DLD1 (cell line): ENCODE measurements around the gene IQCN.

Experiments
- in situ Hi-C: cut with HindIII; loops from 2 replicates; pipeline ENCODE4 v1.10.0; 2017; ENCODE audit warnings: low sequenced_read_pairs

The IQCN gene

DNA sequence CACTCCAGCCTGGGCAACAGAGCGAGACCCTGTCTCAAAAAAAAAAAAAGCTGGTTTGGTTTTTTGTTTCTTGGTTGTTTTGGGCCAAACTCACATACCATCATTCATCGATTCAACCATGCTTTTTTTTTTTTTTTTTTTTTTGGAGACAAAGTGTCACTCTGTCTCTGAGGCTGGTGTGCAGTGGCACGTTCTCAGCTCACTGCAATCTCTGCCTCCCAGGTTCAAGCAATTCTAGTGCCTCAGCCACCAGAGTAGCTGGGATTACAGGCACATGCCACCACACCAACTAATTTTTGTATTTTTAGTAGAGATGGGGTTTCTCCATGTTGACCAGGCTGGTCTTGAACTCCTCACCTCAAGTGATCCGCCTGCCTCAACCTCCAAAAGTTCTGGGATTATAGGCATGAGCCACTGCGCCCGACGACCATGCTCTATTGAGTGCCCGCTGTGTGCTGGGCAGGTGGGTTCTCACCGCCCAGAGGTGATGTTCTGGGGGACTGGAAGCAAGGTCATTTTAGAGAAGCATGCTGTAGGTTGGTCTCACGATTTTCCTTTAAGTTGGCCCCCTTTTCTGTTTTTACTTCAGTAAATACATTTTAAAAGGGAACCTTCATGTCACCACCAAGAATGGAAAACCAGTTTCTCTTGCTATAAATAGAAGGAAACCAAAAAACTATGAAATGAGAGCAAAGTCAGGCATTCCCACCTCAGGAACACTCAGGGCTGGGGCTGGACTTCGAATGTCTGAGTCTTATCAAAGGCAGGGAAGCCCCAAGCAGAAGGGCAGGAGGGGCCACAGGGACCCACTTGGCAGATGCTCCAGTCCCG is 15.4 kb upstream of the IQCN start:
- in situ Hi-C loops = no loop called here

DNA sequence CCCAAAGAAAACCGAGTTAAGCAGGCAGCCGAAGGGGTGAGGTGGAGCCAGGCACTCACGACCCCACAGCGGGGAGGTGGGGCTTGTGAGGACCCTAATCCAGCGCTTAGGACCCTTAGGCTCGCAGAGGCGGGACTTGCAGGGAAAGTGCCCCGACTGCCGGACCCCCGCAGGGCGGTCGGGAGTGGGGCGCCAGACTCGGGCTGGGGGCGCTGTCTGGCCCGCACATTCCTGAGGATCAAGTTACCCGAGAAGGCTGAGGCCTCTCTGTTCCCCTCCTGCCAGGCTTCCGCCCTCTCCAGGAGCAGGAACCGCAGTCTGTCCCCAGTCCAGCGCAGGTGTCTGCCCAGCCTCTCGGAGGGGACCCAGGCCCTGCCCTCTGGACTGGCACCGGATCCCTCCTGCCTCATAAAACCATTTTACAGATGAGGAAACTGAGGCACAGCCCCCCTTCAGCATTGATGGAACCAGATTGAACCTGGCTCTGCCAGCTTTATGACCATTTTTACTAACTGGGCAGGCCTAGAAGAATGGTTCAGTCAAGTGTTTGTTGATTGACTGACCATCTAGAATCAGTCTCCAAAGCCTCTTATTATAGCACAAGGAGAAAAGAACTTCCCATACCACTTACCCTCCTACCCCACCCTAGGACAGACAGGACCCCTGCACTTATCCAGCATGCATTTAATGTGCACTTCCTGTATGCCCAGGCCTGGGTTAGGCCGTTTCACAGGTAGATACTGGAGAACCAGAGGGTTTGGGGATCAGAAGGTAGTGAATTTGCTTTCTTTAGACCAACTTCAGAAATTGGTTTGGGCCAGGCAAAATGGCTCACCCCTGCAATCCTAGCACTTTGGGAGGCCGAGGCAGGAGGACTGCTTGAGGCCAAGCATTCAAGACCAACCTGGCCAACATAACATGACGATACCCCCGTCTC is 13.9 kb upstream of the IQCN start:
- in situ Hi-C loops = no loop called here

DNA sequence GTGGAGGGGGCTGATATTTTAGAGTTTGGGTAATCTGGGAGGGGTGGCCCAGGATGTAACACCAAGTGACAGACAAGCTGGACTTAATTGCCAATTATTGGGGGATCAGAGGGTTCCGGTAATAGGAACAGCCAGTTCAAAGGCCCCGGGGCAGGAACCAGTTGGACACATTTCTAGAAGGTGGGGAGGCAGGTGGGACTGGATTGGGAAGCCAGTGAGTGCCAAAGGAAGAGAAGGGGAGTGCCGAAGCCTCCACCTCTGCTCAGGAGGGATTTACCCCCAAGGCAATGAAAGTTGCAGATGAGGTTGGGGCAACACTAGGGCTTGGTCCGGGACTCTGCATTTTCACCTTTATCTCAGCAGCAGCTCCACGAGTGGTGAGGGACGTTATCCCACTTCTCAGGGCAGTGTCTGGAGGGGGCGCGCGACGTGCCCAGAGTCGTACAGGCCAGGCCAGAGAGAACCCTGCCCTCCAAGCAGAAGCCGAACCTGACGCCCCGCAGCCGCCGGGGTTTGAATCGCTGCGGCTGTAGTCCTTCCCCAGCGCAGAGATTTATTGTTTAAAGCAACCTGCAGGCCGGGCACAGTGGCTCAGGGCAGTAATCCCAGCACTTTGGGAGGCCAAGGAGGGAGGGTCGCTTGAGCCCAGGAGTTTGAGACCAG is 12.9 kb upstream of the IQCN start:
- in situ Hi-C loops = no loop called here

DNA sequence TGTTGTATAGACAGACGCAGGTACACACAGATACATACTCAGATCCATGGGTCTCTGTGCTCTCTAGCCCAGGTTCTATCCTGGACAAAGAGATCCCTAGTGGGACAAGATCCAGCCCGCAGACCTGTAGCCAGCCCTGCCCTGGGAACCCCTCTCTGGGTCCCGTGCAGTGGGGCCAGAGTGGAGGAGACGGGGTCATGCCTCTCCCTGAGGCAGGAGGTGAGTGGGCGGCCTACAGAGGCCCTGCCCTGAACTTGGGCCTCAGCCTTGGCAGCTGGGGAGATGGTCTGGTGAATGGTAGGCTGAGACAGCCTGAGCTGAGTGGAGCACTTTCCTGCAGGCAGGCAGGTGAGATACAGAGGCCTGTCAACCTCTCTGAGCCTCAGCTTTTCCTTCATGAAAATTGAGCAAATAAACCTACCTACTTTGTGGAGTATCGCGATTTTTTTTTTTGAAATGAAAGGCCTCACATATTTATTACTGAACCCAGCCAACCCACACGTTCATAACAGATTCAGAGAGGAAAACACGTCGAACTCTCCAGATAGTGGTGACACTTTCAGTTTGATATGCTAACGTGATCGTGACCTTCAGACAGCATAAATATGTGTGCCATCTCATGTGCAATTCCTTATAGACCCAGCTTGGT is 10.6 kb upstream of the IQCN start:
- in situ Hi-C loops = no loop called here

DNA sequence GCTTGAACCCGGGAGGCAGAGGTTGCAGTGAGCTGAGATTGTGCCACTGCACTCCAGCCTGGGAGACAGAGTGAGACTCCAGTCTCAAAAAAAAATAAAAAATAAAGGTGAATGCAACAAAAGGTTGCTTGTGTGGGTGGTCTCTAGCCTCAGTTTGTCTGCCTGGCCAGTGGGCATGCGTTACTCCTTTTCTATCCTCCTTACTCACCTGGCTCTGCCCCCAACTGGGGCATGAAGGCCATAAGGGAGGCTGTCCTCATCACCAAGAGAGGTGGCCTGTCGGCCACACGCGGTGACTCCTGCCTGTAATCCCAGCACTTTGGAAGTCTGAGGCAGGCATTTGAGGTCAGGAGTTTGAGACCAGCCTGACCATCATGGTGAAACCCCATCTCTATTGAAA is 9.1 kb upstream of the IQCN start:
- in situ Hi-C loops = no loop called here

DNA sequence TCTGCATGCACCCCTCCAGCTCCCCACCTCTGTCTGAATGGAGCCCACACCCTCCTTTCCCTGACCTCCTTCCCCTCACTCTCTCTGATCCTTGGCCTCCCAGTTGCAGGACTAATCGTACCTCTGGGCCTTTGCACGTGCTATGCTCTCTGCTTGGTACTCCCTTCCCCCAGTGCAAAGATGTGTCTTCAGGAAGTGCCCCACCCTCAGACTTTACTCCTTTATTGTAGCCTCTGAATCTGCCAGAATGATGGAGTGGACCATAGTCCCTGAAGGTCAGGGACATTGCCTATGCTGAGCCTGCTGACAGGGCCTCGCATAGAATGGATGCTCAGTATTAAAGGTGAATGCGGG is 8.5 kb upstream of the IQCN start:
- in situ Hi-C loops = no loop called here

DNA sequence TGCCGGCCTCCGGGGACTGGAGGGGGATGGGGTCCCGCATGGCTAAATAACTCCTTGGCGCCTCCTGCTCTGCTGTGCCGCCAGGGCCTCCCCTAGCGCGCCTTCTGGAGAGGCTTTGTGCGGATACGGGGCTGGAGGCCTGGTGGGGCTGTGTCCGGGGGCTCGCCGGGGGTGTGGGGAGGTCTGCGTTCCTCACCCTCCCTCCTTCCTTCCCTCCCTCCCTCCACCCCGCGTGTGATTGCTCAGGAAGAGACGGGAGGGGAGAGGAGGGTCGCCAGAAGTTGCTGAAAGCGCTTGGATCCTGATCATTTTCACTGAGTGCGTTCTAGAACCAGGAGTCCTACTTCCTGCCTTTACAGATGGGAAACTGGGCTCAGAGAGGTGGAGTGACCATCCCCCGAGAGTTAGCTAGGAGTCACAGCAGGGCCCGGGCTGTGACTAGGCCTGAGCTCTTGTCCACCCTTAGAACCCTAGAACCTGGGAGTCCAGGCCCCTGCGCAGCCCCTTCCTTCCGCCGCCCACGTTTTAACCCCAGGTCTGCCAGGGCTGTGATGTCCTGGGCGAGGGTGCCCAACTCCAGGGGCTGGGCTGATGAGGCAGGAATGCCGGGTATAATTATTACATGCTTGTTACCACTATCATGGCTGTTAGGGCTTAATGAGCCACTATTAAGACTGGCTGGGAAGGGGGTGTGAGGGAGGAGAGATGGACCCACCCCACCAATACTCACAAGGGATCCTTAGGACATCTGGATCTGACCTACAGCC is 8.0 kb upstream of the IQCN start:
- in situ Hi-C loops = no loop called here

DNA sequence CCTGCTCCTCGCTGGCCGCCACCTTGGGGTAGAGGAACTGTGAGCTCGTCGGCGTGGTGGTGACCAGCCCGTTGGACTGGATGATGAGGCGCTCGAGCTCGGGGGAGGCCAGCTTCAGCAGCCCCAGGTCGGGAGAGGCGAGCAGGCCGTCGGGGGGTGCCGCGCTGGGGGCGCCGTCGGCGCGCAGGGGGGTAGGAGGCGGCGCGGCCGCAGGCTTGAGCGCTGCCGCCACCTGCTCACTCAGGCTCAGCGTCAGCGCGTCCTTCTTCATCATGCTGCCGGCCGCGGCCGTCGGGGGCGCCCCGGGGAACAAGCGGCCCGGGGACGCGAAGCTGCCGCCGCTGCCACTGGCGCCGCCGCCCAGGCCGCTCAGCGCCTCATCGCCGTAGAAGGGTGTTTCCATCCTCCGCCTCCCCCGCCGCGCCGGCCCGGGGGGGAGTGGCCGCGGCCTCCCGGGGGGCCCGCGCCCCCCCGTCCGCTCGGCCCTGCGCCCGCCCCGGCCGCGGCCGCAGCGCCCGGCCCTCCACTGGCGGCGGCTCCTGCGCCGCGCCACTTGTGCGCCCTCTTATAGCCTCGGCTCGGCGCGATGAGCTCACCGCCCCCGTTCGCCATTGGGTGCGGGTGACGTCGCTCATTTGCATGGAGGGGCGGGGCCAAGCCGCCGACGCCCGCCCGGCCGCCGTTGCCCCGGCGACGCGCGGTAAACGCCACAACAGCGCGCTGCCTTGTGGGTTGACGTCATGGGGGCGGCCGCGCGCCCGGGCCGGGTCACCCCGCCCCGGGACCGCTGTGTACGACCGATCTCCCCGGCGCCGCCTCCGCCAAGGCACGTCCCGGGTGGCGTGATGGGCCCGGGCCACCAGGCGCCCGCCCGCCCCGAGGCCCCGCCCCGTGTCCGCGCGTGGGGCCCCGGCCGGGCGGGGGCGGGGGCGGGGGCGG is 7.1 kb upstream of the IQCN start, which contains the start of gene JUND:
JUND (minus strand) TSS at position 541 of the 939 bp plus-strand sequence; CDS start at position 403, 138 bp downstream.
- in situ Hi-C loops = no loop called here

DNA sequence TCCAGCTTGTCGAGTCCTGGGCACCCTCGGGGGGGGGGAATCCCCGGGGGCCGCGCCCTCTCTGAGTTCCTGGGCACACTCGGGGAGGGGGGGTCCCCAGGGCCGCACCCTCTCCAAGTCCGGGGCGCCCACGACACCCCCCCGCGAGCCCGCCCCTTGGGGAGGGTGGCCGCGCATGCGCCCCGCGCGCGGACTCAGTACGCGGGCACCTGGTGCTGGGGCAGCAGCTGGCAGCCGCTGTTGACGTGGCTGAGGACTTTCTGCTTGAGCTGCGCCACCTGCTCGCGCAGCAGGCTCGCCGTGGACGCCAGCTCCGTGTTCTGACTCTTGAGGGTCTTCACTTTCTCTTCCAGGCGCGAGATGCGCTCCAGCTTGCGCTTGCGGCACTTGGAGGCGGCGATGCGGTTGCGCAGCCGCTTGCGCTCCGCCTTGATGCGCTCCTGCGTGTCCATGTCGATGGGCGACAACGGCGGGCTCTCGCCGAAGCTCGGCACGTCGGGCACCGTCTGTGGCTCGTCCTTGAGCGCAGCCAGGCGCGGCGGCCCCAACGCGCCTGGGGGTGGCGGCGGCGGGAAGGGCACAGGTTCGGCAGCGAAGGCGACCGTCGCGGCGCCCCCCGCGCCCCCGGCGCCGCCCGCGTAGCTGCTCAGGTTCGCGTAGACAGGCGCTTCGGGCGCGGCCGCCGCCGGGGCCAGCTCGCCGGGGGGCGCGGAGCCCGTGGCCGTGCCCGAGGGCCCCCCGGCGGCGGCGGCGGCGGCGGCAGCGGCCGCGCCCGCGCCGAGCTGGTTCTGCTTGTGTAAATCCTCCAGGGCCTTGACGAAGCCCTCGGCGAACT is 6.2 kb upstream of the IQCN start:
- in situ Hi-C loops = no loop called here

DNA sequence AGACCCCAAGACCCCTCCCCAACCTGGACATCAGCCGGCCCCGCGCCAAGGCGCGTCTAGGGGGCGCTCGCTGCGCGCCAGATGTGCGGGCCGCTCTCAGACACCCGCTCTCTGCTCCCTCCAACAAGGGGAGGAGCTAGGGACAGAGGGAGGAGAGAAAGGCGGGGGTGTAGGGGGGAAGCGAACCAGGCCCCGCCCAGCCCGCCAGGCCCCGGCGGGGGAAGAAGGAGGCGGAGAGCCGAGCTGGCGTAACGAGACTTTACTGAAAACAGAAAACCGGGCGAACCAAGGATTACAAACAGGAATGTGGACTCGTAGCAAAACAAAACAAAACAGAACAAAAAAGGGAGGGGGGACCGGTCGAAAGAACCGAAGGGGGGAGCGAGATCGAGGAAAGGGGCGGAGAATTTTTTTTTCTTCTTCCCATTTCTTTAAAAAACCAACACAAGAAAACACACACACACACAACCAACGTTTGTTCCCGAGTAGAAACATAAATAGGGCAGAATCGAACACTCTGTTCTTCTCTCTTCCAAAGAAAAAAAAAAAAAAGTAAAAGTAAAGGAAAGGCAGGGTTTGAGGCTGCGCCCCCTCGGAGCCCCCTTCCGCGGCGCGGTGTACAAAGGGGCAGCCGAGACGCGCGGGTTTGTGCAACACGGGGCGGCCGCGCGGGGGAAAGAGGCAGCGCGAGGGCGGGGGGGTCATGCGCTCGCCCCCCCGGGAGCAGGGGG is 5.4 kb upstream of the IQCN start:
- in situ Hi-C loops = no loop called here

DNA sequence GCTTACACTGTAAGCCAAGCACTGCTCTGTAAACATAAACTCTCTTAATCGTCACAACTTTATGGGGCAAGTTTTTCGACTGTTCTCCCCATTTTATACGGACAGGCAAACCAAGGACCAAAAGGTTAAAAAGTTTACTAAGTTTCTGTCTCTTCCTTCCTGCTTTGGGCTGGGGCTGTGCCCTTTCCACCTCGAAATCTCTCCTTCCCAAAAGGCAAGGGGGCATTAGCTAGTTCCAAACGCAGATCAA is 4.9 kb upstream of the IQCN start:
- in situ Hi-C loops = no loop called here

DNA sequence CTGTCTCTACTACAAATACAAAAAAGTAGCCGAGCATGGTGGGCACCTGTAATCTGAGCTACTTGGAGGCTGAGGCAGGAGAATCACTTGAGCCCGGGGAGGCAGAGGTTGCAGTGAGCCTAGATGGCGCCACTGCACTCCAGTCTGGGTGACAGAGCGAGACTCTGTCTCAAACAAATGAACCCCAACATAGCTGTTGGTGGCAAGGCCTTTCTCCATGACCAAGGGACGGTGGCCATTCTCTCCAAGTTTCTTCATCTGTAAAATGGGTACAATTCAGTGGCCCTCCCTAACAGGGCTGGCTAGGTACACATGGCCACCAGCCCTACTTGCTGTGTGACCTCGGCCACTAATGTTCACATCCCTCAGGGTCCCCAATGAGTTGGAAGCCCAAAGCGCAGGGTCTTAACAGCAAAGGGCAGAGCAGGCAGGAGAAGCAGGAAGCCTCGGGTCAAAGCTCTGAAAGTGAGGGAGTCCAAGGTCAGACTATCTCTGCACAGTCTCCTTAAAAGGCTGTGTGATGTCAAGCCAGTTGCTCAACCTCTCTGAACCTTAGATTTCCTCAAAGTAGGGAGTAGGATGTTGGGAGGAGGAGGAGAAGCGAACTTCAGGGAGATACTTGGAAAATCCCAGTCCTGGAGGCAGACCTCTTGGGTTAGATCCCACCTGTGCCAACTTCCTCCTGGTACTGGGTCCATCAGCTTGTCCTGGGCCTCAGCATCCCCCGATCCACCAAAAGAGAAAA is 4.4 kb upstream of the IQCN start:
- in situ Hi-C loops = no loop called here

DNA sequence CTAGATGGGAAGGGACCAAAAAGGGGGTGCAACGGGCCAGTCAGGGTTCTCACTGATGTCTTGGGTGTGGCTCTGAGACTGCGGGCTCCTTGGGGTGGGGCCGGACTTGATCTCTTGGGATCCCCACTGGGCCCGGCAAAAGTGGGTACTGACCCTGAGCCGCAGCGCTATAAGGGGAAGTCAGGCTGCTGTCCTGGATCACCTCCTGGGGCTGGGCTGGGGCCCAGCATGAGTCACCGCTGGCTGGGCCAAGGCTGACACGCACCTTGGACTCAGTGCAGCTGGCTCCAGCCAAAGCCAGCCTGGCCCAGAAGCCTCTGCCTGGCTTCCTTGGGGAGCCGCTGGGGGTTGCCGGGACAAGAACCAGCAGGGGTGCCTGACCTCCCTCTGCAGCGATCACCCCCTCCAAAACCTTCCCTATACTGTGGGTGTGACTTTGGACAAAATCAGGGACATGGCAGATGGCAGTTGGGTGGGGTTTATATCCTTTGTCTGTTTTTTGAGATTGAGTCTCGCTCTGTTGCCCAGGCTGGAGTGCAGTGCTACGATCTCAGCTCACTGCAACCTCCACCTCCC is 617 bp upstream of the IQCN start:
- in situ Hi-C loops = no loop called here

DNA sequence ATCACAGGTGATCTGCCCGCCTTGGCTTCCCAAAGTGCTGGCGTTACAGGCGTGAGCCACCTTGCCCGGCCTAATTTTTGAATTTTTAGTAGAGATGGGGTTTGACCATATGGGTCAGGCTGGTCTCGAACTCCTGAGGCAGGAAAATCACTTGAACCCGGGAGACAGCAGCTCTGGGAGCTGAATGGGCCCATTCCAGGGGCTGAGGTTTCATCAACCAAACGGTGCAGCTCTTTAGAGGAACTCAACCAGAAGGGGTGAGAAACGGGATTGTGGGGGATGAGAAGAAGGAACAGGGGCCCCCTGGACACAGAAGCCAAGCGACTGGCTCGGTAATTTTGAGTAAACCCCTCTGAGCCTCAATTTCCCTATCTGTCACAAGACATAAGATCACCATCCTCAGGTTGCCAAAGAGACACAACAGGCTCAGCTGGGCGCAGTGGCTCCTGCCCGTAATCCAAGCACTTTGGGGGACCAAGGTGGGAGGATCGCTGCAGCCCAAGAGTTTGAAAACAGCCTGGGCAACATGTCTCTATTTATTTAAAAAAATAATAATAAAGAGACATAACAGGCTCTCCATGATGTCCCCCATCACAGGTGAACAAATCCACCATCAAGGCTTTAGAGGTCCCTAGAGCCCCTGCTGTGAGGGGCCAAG is 562 bp downstream of the IQCN start:
- in situ Hi-C loops = no loop called here

DNA sequence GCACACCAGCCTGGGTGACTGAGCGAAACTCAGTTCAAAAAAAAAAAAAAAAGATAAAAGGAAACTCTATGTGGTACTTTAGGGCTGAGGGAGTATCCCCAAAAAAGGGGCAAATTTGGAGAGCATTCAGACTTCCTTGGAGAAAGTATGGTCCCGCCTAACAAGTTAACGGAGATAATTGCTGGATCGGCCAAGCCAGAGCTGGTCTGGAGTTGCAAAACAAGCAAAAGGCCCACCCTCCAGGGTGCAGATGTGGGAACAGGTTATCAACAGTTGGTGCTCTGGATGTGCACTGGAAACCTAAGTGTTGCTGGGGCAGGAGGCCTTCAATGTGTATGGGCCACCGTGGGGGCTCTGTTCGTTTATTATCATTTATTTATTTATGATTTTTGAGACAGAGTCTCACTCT is 2.8 kb downstream of the IQCN start:
- in situ Hi-C loops = no loop called here

DNA sequence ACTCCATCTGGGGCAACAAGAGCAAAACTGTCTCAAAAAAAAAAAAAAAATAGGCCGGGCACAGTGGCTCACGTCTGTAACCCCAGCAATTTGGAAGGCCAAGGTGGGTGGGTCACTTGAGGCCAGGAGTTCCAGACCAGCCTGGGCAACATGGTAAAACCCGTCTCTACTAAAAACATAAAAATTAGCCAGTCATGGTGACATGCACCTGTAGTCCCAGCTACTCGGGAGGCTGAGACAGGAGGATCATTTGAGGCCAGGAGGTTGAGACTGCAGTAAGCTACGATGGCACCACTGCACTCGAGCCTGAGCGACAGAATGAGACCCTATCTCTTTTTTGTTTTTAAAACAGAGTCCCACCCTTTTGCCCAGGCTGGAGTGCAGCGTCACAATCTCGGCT is 3.9 kb downstream of the IQCN start:
- in situ Hi-C loops = no loop called here
